ENCODE measurements around the gene RINT1.
"Not testable (repeated sequence)": the region's sequence is repeated elsewhere in the genome, so short reads cannot be mapped to it uniquely, and the experiment has no call there.

RINT1 gene

DNA sequence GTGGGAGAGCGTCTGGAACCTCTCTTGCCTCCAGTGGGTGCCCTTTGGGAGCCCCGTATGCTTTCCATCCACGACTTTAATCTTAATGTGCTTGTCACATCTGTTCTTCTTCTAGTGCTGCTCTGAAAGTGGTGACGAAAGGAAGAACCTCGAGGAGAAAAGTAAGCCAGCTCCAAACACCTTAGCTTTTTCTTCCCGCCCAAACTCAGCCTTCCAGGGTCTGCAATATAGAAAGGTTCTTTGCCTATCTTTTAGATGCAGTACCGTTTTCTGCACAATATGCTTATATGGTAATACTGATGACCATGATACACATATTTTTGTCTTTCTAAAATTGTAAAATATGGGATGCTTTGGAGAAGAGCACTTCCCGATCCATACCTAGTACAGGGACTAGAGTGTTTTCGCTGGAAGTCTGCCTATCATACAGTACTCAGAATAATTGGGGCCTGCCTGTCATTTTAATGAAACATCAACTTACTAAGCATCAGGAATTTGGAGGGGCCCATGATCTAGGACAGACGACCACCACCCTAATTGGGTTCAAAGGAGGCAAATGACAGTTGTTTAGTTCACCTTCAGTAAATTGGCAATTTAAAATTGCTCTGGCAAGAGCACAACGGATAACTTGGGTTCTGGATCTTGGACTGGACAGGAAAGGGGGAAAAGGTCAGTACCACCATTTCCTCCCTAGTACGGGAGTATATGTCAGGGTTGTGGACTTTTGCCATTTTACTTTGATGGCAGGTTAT lies 884 bp downstream of the RINT1 start:
- DNase-seq (ENCODE audit: low read depth): no peak

DNA sequence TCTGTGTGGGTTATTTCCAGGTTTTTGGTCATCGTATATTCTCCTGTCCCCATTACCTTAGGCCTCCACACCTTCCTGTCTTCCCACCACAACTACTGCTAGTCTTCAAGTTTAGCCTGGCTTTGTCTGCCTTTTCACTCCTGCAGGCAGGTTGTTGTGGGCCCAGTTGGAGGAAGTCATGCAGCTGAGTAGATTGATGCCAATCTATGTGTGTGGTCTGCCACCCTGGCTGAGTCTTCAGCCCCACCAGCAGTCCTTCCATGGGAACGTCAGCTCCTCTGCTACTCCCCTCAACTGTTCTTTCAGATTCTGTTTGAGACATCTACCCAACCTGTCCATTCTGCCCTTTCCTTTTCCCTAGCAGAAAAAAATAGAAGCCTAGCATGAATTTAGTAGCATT lies 6.3 kb downstream of the RINT1 start:
- DNase-seq (ENCODE audit: low read depth): no peak

DNA sequence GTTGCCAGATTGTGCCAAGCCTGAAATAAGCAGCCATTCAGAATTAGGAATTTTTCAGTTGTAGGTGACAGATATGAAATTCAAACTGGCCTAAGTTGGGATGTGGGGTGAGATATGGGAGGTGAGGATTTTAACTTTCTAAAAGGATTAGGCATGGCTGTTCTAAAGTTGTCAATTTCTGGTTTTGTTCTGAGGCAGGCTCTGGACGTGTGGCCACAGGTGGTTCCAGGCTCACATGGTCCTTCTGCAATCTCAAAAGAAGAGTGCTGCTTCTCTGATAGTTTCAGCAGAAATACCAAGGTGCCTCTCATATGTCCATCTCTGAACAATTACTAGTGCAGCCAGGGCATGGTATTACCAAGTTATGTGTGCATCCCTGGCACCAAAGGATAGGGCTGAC lies 27.9 kb downstream of the RINT1 start:
- no peak for DNase-seq (ENCODE audit: low read depth)

DNA sequence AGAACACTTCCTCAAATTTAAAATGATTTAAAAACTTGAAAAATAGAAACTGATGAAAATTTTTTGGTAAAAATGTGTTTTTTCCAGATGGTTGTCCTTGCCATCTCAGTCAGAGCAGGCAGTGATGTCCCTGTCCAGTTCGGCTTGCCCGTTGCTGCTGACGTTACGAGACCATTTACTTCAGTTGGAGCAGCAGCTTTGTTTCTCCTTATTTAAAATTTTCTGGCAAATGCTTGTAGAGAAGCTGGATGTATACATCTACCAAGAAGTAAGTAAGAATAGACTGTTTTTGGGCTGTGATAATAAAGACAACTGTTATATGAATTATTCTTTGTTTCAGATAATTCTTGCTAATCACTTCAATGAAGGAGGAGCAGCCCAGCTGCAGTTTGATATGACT lies 33.2 kb downstream of the RINT1 start:
- DNase-seq (ENCODE audit: low read depth): no peak

DNA sequence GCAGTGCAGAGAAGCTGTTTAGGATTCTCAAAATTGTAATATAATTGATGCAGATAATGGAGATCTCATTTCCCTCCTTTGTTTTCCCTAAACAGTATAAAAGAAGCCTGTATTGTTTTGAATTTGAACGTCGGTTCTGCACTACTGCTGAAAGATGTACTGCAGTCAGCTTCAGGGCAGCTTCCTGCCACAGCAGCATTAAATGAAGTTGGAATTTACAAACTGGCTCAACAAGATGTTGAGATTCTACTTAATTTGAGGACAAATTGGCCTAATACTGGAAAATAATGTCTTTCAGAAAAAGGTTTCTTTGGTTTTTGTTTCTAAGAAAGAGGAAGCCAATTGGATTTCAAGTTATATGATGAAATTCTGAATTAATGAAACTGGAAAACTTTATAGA lies 35.0 kb downstream of the RINT1 start:
- no peak for DNase-seq (ENCODE audit: low read depth)

DNA sequence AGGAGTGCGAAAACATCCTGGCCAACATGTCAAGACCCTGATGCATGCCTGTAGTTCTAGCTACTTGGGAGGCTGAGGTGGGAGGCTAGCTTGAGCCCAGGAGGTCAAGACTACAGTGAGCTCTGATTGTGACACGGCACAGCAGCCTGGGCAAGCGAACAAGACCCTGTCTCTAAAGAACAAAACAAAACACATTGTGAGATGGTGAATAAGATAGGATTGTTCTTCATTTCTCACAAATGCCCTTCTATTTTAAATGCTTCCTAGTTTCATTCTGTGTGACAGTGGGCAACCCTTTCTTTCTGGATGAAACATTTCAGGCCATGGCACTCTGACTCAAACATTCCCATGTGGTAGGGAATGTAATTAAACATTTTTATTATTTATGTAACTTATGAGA lies 35.8 kb downstream of the RINT1 start:
- no peak for DNase-seq (ENCODE audit: low read depth)

DNA sequence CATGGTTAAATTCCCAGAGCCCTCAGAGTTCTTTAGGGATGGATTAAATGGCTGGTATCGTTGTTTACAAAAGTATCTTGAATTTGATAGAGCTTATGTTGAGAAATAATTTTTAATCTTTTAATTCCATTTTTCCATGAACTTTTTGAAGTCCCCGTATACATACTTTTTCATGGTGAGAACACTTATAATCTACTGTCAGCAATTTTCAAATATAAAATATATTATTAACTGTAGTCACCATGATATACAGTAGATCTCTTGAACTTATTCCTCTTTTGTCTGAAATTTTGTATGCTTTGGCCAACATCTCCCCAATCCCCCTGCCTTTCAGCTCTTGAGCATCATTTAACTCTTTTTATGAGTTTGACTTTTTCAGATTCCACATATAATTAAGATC lies 39.9 kb downstream of the RINT1 start:
- no peak for DNase-seq (ENCODE audit: low read depth)

DNA sequence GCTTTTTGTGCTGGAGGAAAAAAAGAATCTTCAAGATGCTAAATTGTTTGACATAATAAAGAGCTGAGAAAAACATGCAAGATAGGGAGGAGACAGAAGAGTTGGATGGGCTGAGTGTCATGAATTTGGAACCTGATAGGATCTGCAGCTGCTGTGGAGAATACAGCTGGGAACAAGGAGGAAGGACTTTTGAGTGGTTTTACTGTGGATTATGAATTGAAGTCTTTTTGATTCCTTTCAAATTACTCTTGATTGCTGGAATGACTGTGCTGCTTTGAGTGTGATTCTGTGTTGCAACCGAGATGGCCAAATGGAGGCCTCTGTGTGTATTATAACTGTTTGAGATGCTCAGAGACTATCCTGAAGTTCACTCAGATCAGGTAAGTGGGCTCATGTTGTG lies 45.2 kb downstream of the RINT1 start:
- DNase-seq (ENCODE audit: low read depth): no peak

DNA sequence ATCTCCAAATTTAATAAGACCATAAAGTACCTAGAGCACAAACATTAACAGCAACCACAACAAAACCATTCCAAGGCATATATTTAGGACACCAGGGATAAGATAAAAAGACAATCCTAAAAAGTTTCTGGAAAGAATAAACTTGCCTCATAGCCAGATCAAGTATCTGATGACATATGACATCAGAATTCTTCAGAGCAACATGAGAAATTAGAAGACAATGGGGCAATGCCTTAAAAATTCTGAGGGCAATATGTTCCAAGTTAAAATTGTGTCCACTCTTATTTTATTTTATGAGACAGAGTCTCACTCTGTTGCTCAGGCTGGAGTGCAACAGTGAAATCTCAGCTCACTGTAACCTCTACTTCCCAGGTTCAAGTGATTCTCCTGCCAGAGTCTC lies 46.5 kb downstream of the RINT1 start:
- DNase-seq (ENCODE audit: low read depth): no peak

DNA sequence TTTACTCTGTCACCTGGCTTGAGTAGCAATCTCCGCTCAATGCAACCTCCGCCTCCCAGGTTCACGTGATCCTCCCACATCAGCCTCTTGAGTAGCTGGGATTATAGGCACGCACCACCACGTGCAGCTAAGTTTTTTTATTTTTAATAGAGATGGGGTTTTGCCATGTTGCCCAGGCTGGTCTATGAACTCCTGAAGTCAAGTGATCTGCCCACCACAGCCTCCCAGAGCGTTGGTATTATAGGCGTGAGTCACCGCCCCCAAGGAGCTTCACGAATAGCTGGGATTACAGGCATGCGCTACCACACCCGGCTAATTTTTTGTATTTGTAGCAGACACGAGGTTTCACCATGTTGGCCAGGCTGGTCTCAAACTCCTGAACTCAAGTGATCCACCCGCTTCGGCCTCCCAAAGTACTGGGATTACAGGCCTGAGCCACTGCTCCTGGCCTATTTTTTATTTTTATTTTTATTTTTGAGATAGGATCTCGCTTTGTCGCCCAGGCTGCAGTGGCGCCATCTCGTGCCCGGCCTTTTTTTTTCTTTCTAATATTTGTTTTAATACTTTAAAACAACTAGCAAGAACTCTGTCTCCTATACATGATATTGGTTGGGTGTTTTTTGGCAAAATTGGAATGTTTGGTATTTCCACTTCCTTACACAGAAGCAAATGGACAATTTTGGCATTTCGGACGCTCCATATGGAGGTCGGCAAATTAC lies 48.2 kb downstream of the RINT1 start:
- DNase-seq (ENCODE audit: low read depth): no peak

DNA sequence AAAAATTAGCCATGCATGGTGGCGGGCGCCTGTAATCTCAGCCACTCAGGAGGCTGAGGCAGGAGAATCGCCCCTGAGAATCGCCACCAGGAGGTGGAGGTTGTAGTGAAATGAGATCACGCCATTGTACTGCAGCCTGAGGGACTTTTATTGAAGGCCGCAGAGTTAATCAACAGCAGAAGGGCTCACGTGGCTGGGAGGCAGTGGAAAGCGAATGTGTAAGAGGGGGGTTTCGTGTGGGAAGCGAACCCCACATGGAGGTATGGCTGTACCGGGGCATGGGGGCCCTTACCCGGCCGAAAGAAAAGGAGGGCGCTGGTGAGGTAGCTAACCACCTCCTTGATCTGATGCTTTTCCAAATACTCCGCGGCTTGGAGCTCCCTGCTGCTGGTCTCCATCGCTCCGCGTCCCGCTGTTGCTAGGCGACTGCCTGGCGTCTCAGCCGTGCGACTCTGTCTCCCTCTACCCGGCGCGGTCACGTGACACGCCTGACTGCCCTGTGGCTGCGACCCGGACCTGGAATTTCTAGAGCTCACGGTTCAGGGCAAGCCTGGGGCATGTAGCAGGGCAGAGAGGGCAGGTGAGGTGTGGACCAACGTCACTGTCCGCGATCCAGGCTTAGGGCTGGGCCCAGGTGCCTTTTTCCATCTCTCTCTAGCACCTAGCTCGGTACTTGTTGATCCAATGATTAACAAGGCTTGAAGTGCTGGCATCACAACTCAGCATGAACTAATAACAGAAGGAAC lies 49.2 kb downstream of the RINT1 start, which contains the start of gene EFCAB10:
Gene EFCAB10, minus strand, starts transcription at position 428 of the 746 bp plus-strand sequence. Its CDS starts 30 bp downstream, at position 398.
- DNase-seq (ENCODE audit: low read depth): peak; percentile 52

DNA sequence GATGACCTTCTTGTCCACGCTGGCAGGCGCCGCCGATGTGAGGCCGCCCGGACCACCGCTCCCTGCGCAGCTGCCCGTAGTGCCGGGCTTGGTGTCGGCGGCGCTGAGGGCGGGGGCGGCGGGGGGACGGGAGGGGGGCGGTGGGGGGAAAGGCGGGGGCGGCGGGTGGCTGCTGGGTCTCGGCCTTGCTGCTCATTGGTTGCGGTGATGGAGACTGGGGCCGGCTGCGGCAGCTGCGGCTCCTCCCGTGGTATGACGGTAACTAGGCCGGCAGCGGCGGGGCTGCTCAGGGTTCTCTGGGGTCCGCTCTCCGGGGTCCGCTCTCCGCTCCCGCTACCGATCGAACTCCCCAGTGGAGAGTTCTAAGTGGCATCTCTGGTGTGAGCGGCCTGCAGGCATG lies 51.1 kb downstream of the RINT1 start:
- DNase-seq (ENCODE audit: low read depth): no peak

DNA sequence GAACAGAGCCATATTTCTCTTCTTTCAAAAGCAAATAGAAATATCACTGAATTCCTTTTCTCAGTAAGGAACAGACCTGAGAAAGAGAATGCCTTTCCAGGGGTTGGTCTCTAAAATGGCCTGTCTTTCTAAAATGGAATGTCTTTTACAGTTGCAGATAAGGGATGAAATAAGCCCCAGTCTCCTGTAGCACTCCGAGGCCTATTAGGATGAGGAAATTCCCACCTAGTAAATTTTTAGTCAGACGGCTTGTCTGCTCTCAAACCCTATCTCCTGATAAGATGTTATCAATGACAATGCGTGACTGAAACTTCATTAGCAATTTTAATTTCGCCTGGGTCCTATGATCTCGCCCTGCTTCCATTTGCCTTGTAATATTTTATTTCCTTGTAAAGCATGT lies 52.2 kb downstream of the RINT1 start:
- DNase-seq (ENCODE audit: low read depth): no peak

DNA sequence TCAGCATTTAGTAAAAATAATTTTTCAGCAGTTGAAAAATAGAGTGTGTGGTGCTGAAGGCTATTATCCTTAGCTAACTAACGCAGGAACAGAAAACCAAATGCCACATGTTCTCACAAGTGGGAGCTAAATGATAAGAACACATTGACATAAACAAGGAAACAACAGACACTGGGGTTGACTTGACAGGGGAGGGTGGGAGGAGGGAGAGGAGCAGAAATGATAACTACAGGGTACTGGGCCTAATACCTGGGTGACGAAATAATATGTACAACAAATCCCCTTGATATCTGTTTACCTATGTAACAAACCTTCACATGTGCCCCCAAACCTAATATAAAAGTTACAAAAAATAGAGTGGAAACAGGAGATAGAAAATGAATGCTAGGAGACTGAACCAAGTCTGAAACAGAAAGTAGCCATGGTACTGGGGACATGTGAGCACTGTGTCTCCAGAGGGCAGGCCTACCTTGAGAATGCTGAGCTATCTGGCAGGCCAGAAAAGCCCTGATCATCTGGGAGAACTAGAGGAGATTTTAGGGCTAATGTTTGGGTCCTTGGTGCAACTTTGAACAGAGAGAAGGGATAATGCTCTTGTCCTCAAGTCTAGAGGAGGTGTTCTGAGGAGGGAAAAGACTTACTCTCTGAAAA lies 54.0 kb downstream of the RINT1 start:
- no peak for DNase-seq (ENCODE audit: low read depth)

DNA sequence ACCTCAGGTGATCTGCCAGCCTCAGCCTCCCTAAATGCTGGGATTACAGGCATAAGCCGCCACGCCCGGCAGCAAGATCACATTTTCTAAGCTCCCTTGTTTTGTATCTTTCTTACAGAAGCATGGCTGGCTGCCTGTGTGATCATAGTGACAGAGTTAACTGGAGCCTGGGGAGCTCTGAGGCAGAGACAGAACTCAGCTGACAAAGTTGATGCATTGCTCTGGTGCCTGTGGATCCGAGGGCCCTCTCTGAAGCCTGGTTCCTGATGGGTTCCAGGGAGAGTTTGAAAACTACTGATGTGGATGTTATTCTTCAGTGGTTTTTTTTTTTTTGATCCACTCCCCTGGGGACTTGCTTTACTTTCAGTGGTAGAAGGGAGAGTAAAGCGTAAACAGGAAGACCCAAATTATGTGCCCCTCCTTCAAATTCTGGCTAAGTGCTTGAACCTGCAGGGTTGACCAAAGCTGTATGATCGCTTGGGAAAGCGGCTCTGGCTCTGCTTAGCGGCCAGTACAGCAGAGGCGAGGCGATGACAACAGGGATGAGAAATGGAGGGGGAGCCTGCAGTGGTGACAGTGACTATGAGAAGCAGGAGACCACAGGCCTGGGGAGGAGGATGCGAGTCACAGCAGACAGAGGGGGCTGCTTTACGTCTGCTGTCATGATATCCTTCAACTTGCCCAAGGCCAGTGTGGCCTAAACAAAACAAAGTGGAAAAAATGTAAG lies 56.1 kb downstream of the RINT1 start:
- no peak for DNase-seq (ENCODE audit: low read depth)

DNA sequence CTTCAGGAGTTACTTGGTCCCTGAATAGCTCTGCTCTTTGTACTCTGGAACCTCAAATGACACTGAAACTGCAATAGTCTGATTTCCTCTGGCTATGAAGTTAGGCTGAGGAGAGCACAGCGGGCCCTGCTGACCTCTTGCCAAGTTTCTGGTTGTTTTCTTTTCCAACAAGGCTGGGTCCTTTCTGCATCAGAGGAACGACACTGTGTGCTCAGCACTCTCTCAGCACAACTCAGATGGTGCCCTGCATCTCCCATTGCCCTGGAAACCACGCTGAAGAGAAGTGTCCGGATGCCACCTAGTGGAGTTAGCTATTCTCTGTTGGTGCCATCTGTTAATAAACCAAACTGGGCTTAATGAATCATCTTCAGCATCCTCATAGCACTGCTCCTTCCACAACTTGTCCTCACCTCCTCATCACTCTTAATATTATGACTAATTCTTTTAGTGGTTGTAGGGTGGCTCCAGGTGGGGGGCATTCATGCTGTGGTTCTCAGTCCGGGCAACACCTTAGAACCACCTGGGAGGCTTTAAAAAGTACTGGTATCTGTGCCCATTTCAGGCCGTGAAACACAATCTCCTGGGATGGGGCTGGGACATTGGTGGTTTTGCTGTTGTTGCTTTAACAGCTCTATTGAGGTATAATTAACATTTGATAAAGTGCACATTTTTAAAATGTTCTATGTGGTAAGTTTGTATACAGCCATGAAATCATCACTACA lies 57.5 kb downstream of the RINT1 start:
- peak; percentile 77 for DNase-seq (ENCODE audit: low read depth)

DNA sequence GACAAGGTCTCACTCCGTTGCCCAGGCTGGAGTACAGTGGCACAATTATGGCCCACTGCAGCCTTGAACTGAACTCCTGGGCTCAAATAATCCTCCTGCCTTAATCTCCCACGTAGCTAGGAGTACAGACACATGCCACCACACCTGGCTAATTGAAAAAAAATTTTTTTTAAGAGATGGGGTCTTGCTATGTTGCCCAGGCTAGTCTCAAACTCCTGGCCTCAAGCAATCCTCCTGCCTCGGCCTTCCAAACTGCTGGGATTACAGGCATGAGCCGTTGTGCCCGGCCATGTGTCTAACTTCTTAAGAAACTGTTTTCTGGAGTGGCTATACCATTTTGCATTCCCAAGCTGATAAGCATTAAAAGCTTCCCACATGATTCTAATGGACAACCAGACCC lies 58.8 kb downstream of the RINT1 start:
- DNase-seq (ENCODE audit: low read depth): no peak

DNA sequence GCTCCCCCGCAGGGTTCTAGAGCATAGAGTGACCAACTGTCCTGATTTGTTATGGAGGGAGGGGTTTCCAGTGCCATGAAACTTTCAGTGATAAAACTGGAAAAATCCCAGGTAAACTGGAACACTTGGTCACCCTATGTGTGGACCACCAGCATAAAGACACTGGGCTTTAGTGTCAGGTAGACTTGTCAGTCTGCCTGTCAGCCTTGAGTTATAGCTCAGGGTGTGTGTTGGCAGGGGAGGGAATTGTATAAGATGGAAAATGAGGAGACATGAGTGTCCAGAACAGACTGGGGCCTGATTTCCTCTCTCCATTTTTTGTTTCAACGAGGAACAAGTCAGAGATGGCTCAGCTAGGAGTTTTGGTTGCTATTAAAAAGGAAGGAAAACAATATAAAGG lies 59.5 kb downstream of the RINT1 start:
- DNase-seq (ENCODE audit: low read depth): no peak

DNA sequence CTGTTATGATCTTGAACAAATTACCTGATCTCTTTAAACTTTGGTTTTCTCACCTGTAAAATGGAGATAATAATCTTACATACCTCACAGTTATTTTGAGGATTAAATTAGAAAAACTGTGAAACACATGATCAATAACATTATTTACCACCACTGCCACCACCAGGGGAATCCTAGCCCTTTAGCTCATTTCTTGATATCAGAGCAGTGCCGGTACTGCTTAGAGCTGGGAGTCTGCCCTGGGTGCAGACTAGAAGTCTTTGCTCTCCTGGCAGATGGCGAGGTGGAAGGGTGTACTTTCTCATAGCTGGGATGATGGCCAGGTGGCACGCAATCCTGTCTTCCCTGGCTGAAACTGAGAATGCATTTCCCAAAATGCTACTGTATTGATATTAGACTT lies 62.0 kb downstream of the RINT1 start:
- no peak for DNase-seq (ENCODE audit: low read depth)

DNA sequence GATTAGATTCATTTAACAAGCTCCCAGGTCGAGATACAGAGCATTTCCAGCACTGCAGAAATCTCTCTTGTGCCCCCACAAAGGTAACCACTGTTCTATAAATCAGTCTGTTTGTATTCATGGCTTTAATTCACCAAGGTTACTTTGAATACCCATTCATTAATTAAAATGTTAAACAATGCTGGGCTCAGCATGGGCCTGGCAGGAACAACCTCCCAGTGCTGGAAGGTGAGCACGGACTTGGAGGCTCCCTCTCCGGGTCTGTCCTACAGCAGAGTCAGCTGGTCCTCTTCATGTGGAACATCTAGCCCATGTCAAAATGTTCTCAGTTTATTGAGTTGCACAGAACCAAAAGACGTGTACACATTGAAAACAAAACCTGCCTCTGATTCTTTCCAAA lies 64.9 kb downstream of the RINT1 start:
- no peak for DNase-seq (ENCODE audit: low read depth)

DNA sequence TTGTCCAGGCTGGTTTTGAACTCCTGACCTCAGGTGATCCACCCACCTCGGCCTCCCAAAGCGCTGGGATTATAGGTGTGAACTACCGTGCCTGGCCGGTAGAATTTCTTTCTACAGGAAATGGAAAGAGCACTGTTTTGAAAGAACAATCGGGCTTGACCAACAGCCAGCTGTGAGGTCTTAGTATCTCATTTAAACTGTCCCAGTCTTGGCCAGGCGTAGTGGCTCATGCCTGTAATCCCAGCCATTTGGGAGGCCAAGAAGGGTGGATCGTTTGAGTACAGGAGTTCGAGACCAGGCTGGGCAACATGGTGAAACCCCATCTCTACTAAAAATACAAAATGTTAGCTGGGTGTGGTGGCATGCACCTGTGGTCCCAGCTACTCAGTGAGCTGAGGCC lies 67.1 kb downstream of the RINT1 start:
- not testable (repeated sequence) for DNase-seq (ENCODE audit: low read depth)
